Esophagus muscularis mucosa (tissue), 4 donors: ENCODE measurements around the gene TRIM50. TPM values are rescaled to one million over a fixed set of nuclear protein-coding genes. Genes with fewer than 3 reads are reported as not detected.
"Not testable (repeated sequence)": the region's sequence is repeated elsewhere in the genome, so short reads cannot be mapped to it uniquely, and the experiment has no call there.

Experiments used
- DNase-seq: peaks from one replicate; pipeline ENCODE4 v3.0.0-alpha.2; 2017; ENCODE audit errors: extremely low spot score
- H3K27ac ChIP-seq, 4 donors: fragments of 200-600 bp; sonication (generic); replicated peaks in 1 of 4; 1 replicate in 3 of 4; 2 replicates in 1 of 4; pipeline ENCODE4 v1.5.1; 2016 to 2019; ENCODE audit warnings: mild to moderate bottlenecking in 1 of 4
- H3K27me3 ChIP-seq, 4 donors: fragments of 200-600 bp; sonication (generic); one replicate each; pipeline versions ENCODE4 v1.5.1 to v1.6.0; 2016 to 2019
- H3K36me3 ChIP-seq, 4 donors: fragments of 200-600 bp; sonication (generic); one replicate each; pipeline ENCODE4 v1.5.1; 2016 to 2019
- H3K4me1 ChIP-seq, 4 donors: fragments of 200-600 bp; sonication (generic); one replicate each; pipeline ENCODE4 v1.5.1; 2016 to 2019
- H3K4me3 ChIP-seq, 4 donors: fragments of 200-600 bp; sonication (generic); 1 replicate in 2 of 4; 2 replicates in 2 of 4; pipeline ENCODE4 v1.5.1; 2016 to 2019; ENCODE audit warnings: mild to moderate bottlenecking in 4 of 4, moderate library complexity in 1 of 4
- H3K9me3 ChIP-seq, 4 donors: fragments of 200-600 bp; sonication (generic); 1 replicate in 3 of 4; 2 replicates in 1 of 4; pipeline ENCODE4 v1.5.1; 2016 to 2019
- CTCF ChIP-seq, 3 experiments: fragments of 200-600 bp in 2 of 3; fragments of 450-650 bp in 1 of 3; sonication (generic) in 2 of 3; IDR thresholded peaks; one replicate each; pipeline ENCODE4 v1.5.1; 2017 to 2019; ENCODE audit warnings: antibody characterized with exemption in 3 of 3, mild to moderate bottlenecking in 2 of 3, moderate library complexity in 1 of 3
- EP300 ChIP-seq: sonication (generic); formaldehyde crosslinking; IDR thresholded peaks from one replicate; pipeline ENCODE4 v1.6.1; 2017; ENCODE audit warnings: antibody characterized with exemption
- POLR2A ChIP-seq: fragments of 450-650 bp; IDR thresholded peaks from one replicate; pipeline ENCODE4 v1.6.1; 2017; ENCODE audit warnings: antibody characterized with exemption, moderate library complexity, mild to moderate bottlenecking, low read depth
- POLR2AphosphoS5 ChIP-seq, 2 donors: sonication (generic); formaldehyde crosslinking; IDR thresholded peaks; one replicate each; pipeline ENCODE4 v1.6.1; 2017; ENCODE audit warnings: antibody characterized with exemption in 2 of 2
- WGBS: methylation state at CpG from one replicate; pipeline ENCODE4 v1.1.5; 2018; 5-methylcytosine and 5-hydroxymethylcytosine counted together
- intact Hi-C: fragments of 100-400 bp; cut with DNase I; formaldehyde crosslinking; loops from one replicate; pipeline ENCODE4 v1.15.1; 2023
- total RNA-seq, 4 donors: library from RNA; depleted of rRNA; stranded (reverse); fragments of >200 nt; gene quantifications; one replicate each; pipeline versions ENCODE4 v1.1.0 to v1.2.1, GENCODE V29; 2016

Gene TRIM50
- total RNA-seq, result under 1 TPM in 2 of 4 donors, not detected in 2; 0.39 to 0.42 TPM

GRCh38 chr7:73327922-73328321 lies at the start of gene TRIM50, which contains the start of gene FKBP6:
Gene TRIM50, minus strand, starts transcription at chr7:73328082. Its CDS starts 3,295 bp downstream, at chr7:73324787.
Gene FKBP6, plus strand, starts transcription at chr7:73328161. Its CDS starts 268 bp downstream, at chr7:73328429.
- 94% methylated on average over 43 of the region's 43 CpGs for WGBS

GRCh38 chr7:73376671-73377412 lies 49.0 kb upstream of the TRIM50 start:
- no peak overlapping the region for H3K27ac ChIP-seq
- H3K36me3 ChIP-seq, result no peaks in the 10 kb centered on the region
- no peaks in the 10 kb centered on the region for H3K9me3 ChIP-seq
- intact Hi-C loops, result no loop called here
- TF ChIP-seq POLR2AphosphoS5 (IDR thresholded peaks at IDR 0.05) (no peak), EP300 (no peak), CTCF (IDR thresholded peaks at IDR 0.05) (no peak), POLR2A (no peak)
- H3K4me1 ChIP-seq, result peaks cover 0 to 12% (median 7%) of the 10 kb centered on the region in 4 donors
- DNase-seq, result no peak
- 90% methylated on average over 10 of the region's 20 CpGs for WGBS
- peaks cover 0 to 42% (median 10%) of the 10 kb centered on the region in 4 donors for H3K27me3 ChIP-seq
- H3K4me3 ChIP-seq, result no peak overlapping the region

More at GRCh38 chr7:73327922-73328321, at the start of gene TRIM50, which contains the start of gene FKBP6:
- H3K27me3 ChIP-seq, H3K27ac ChIP-seq, H3K9me3 ChIP-seq, DNase-seq, intact Hi-C loops, H3K4me3 ChIP-seq, H3K36me3 ChIP-seq: not testable (repeated sequence)
- H3K4me1 ChIP-seq, result peaks cover 0 to 11% (median 10%) of the 10 kb centered on the region in 4 donors

GRCh38 chr7:73376262-73376661 lies 48.4 kb upstream of the TRIM50 start:
- intact Hi-C loops, H3K4me3 ChIP-seq, DNase-seq, H3K27ac ChIP-seq, H3K9me3 ChIP-seq, H3K36me3 ChIP-seq: not testable (repeated sequence)
- peaks cover 0 to 42% (median 10%) of the 10 kb centered on the region in 4 donors for H3K27me3 ChIP-seq
- H3K4me1 ChIP-seq, result peaks cover 0 to 12% (median 7%) of the 10 kb centered on the region in 4 donors
- 88% methylated on average over 3 of the region's 4 CpGs for WGBS

GRCh38 chr7:73373741-73374140 lies 45.9 kb upstream of the TRIM50 start:
- no peak for TF ChIP-seq POLR2A
- no peak for TF ChIP-seq CTCF (IDR thresholded peaks at IDR 0.05)
- TF ChIP-seq POLR2AphosphoS5 (IDR thresholded peaks at IDR 0.05), result no peak
- no peak for TF ChIP-seq EP300
- H3K4me3 ChIP-seq, result no peak overlapping the region
- peaks cover 0 to 29% (median 10%) of the 10 kb centered on the region in 4 donors for H3K27me3 ChIP-seq
- intact Hi-C loops, result no loop called here
- no peaks in the 10 kb centered on the region for H3K9me3 ChIP-seq
- no peak for DNase-seq
- 90% methylated on average over 13 of the region's 13 CpGs for WGBS
- H3K4me1 ChIP-seq, result peaks cover 0 to 12% (median 7%) of the 10 kb centered on the region in 4 donors
- no peaks in the 10 kb centered on the region for H3K36me3 ChIP-seq
- H3K27ac ChIP-seq, result no peak overlapping the region

GRCh38 chr7:73369622-73370021 lies 41.7 kb upstream of the TRIM50 start:
- no peaks in the 10 kb centered on the region for H3K9me3 ChIP-seq
- TF ChIP-seq POLR2AphosphoS5 (IDR thresholded peaks at IDR 0.05), result no peak
- TF ChIP-seq CTCF (IDR thresholded peaks at IDR 0.05), result no peak
- no peak for TF ChIP-seq EP300
- TF ChIP-seq POLR2A, result no peak
- no peaks in the 10 kb centered on the region for H3K27me3 ChIP-seq
- H3K4me1 ChIP-seq, result no peaks in the 10 kb centered on the region
- no peaks in the 10 kb centered on the region for H3K36me3 ChIP-seq
- 90% methylated on average over 9 of the region's 9 CpGs for WGBS
- intact Hi-C loops, result no loop called here
- DNase-seq, result no peak
- no peak overlapping the region for H3K27ac ChIP-seq
- no peak overlapping the region for H3K4me3 ChIP-seq
